Measurements from ENCODE around the gene SLC5A2. TPM values are rescaled to one million over a fixed set of nuclear protein-coding genes. Genes with fewer than 3 reads are reported as not detected.

The SLC5A2 gene
- polyA plus RNA-seq, 3 donors, result 0.04 TPM; not detected in 2

DNA sequence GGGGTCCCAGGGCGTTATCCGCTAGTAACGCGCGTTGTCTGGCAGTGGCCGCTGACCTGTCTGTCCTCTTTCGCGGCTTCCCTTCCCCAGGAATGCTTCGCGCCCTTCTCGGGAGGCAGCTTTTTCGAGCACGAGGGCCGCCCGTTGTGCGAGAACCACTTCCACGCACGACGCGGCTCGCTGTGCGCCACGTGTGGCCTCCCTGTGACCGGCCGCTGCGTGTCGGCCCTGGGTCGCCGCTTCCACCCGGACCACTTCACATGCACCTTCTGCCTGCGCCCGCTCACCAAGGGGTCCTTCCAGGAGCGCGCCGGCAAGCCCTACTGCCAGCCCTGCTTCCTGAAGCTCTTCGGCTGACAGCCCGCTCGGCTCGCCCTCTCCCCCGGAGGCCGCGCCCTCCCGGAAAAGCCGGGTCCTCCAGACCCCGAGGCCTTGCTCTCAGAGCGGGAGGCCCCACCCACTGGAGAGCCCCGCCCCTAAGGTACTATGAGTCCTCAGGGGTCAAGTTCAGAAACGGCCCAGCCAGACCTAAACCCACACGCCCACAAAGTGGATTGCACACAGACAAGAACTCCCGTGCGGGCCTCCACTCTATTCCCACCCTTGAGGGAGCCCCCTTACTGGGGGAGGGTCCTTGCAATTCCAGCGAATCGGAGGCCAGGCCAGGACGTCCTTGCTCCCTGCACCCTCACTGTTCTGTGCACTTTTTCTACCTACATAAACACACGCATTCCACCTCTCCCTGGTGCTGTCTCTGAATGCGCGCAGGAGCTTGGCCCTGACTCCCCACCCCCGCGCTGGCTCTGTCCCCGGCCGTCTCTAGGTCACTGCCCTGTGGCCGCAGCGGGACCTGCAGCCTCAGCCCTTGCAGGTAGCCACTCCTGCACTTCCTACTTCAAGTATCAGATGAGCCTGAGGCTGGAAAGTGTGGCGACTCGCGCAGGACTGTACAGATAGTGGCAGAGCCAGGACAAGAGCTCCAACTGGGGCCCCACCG is 5.4 kb upstream of the SLC5A2 start:
- intact Hi-C loops (cut with micrococcal nuclease), result no loop called here
- WGBS (ENCODE audit: insufficient coverage), result 16% methylated on average over 58 of the region's 67 CpGs
- Histone ChIP-seq H3K4me2 (replicated peaks; ENCODE audit: extremely low read depth, low read length, poor library complexity, severe bottlenecking) (peak overlapping the region; percentile 87), H3K36me3 (replicated peaks in 1 of 2; ENCODE audit: control insufficient read depth in 1 of 2, insufficient read depth in 2 of 2, low read length in 2 of 2) (no peaks in the 10 kb centered on the region), H3K27me3 (ENCODE audit: control insufficient read depth in 2 of 2, insufficient read depth in 2 of 2, low read length in 2 of 2) (peaks cover 0 to 16% of the 10 kb centered on the region in 2 donors), H3K9ac (ENCODE audit: insufficient read depth, low read length, poor library complexity, severe bottlenecking) (peak overlapping the region; percentile 36), H3K79me2 (ENCODE audit: insufficient read depth, low read length) (no peaks in the 10 kb centered on the region), H2AFZ (ENCODE audit: insufficient read depth, low read depth, low read length, poor library complexity, severe bottlenecking) (peak overlapping the region; percentile 91), H3K27ac (ENCODE audit: low read depth in 1 of 2, low read length in 2 of 2) (no peak overlapping the region), H3K9me3 (replicated peaks in 1 of 2; ENCODE audit: control insufficient read depth in 1 of 2, insufficient read depth in 1 of 2, low read length in 2 of 2) (peaks cover 0 to 5% of the 10 kb centered on the region in 2 donors), H4K20me1 (ENCODE audit: insufficient read depth, low read length) (no peaks in the 10 kb centered on the region), H3K4me1 (ENCODE audit: control insufficient read depth in 1 of 2, insufficient read depth in 2 of 2, low read length in 2 of 2) (peaks cover 18 to 30% of the 10 kb centered on the region in 2 donors), H3K4me3 (replicated peaks in 1 of 3; ENCODE audit: low read depth in 2 of 3, low read length in 3 of 3) (peak overlapping the region; percentile 30 to 78 (median 40))
- peak in 2 of 3 donors; percentile 20 to 29 for DNase-seq
- Mint-ChIP-seq H3K36me3 (peaks cover 0 to 3% of the 10 kb centered on the region in 2 donors), H3K9me3 (peaks cover 5 to 7% (median 6%) of the 10 kb centered on the region in 7 donors), H3K27me3 (ENCODE audit: low read depth in 3 of 3) (peaks cover 2 to 48% (median 32%) of the 10 kb centered on the region in 3 donors), H3K27ac (peak overlapping the region in 3 of 7 donors; percentile 13 to 53 (median 23)), H3K4me1 (peaks cover 33% of the 10 kb centered on the region), H3K4me3 (peak overlapping the region; percentile 86 to 88)
- TF ChIP-seq, protein P1, sequence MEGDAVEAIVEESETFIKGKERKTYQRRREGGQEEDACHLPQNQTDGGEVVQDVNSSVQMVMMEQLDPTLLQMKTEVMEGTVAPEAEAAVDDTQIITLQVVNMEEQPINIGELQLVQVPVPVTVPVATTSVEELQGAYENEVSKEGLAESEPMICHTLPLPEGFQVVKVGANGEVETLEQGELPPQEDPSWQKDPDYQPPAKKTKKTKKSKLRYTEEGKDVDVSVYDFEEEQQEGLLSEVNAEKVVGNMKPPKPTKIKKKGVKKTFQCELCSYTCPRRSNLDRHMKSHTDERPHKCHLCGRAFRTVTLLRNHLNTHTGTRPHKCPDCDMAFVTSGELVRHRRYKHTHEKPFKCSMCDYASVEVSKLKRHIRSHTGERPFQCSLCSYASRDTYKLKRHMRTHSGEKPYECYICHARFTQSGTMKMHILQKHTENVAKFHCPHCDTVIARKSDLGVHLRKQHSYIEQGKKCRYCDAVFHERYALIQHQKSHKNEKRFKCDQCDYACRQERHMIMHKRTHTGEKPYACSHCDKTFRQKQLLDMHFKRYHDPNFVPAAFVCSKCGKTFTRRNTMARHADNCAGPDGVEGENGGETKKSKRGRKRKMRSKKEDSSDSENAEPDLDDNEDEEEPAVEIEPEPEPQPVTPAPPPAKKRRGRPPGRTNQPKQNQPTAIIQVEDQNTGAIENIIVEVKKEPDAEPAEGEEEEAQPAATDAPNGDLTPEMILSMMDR (IDR thresholded peaks at IDR 0.05), result no peak

DNA sequence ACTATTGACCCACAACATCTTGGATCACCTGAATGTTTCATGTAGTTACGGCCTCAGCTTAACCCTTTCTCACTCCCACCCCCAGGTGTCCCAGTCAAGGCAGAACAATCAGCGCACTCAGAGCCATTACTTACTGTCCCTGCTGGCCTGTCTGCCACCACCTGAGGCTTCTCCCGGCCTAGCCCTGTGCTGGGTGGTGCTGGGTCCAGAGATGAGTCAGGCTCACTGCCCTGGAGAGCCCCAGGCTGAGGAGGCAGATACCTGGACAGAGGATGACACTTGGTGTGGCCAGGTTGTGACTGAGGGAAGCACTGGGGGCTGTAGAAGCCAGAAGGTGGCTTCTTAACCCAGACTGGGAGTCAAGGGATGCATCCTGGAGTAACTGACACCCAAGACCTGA is 4.0 kb upstream of the SLC5A2 start:
- H3K4me1 ChIP-seq (ENCODE audit: control insufficient read depth in 1 of 2, insufficient read depth in 2 of 2, low read length in 2 of 2), result peaks cover 18 to 27% of the 10 kb centered on the region in 2 donors

More for the DNA sequence above, 4.0 kb upstream of the SLC5A2 start:
- H3K4me3 Mint-ChIP-seq, result no peak overlapping the region
- H3K4me1 Mint-ChIP-seq, result peaks cover 28% of the 10 kb centered on the region
- DNase-seq, result no peak
- Histone ChIP-seq H3K4me3 (replicated peaks in 1 of 3; ENCODE audit: low read depth in 2 of 3, low read length in 3 of 3) (no peak overlapping the region), H3K36me3 (replicated peaks in 1 of 2; ENCODE audit: control insufficient read depth in 1 of 2, insufficient read depth in 2 of 2, low read length in 2 of 2) (no peaks in the 10 kb centered on the region), H3K27me3 (ENCODE audit: control insufficient read depth in 2 of 2, insufficient read depth in 2 of 2, low read length in 2 of 2) (peaks cover 0 to 9% of the 10 kb centered on the region in 2 donors), H3K9me3 (replicated peaks in 1 of 2; ENCODE audit: control insufficient read depth in 1 of 2, insufficient read depth in 1 of 2, low read length in 2 of 2) (no peaks in the 10 kb centered on the region), H3K79me2 (ENCODE audit: insufficient read depth, low read length) (no peaks in the 10 kb centered on the region), H2AFZ (ENCODE audit: insufficient read depth, low read depth, low read length, poor library complexity, severe bottlenecking) (no peak overlapping the region), H3K27ac (ENCODE audit: low read depth in 1 of 2, low read length in 2 of 2) (no peak overlapping the region), H4K20me1 (ENCODE audit: insufficient read depth, low read length) (no peaks in the 10 kb centered on the region), H3K4me2 (replicated peaks; ENCODE audit: extremely low read depth, low read length, poor library complexity, severe bottlenecking) (no peak overlapping the region), H3K9ac (ENCODE audit: insufficient read depth, low read length, poor library complexity, severe bottlenecking) (no peak overlapping the region)
- no peaks in the 10 kb centered on the region for H3K36me3 Mint-ChIP-seq
- peaks cover 0 to 2% (median 0%) of the 10 kb centered on the region in 7 donors for H3K9me3 Mint-ChIP-seq
- no peak overlapping the region for H3K27ac Mint-ChIP-seq
- intact Hi-C loops (cut with micrococcal nuclease), result no loop called here
- TF ChIP-seq, protein P1 (IDR thresholded peaks at IDR 0.05), result no peak
- 100% methylated on average over 3 of the region's 3 CpGs for WGBS (ENCODE audit: insufficient coverage)
- peaks cover 4 to 41% (median 27%) of the 10 kb centered on the region in 3 donors for H3K27me3 Mint-ChIP-seq (ENCODE audit: low read depth in 3 of 3)

Data from CD14-positive monocyte (primary cell).